K562 (cell line): ENCODE results near the gene CCNQ. TPM values are rescaled to one million over a fixed set of nuclear protein-coding genes. Genes with fewer than 3 reads are reported as not detected.

Experiments used
- ATAC-seq: fragments of 200-7000 bp; cut with Tn5 transposase; 3 replicates; pipeline ENCODE4 v1.9.1; 2020; ENCODE audit warnings: moderate library complexity
- BruUV-seq: library from RNA; stranded (reverse); fragments of 400-500 nt; replicated peaks from 2 replicates; lab custom pipeline; 2021; lab: Mats Ljungman, UMichigan
- CTCF ChIA-PET: fragments of 300-600 bp; formaldehyde crosslinking; extraction: SDS; loops from one replicate; lab custom pipeline; 2021; ENCODE audit warnings: low intra/inter-chr PET ratio; lab: Yijun Ruan, JAX
- POLR2A ChIA-PET: fragments of 300-600, 350-650 bp; sonication (Branson Sonifier 250); formaldehyde crosslinking; extraction: SDS; loops from one replicate; lab custom pipeline; 2021; ENCODE audit warnings: antibody characterized with exemption, inconsistent platforms; lab: Yijun Ruan, JAX
- DNase-seq, 4 experiments: peaks; one replicate each; pipeline versions ENCODE4 v3.0.0 to v3.0.0-alpha.2; 2011 to 2018; ENCODE audit warnings: low spot score in 3 of 4, mixed read lengths in 3 of 4; ENCODE audit errors: extremely low read depth in 1 of 4
- FAIRE-seq: peaks from 2 replicates; lab custom pipeline; 2011; peaks lifted over from hg19 to GRCh38; lab: Jason Lieb, UNC
- H2AFZ ChIP-seq: 2 replicates; pipeline ENCODE4 v1.6.0; 2011; ENCODE audit warnings: low read depth, low read length, control low read depth, inconsistent platforms
- H3K27ac ChIP-seq: fragments of 200-600 bp; 3 replicates; pipeline ENCODE4 v1.8.0; 2011; ENCODE audit warnings: low read depth, mild to moderate bottlenecking, control low read depth, inconsistent platforms, low read length, moderate library complexity, mixed read lengths; ENCODE audit errors: extremely low read depth
- H3K27me3 ChIP-seq, 2 experiments: fragments of 300-600 bp in 1 of 2; 2 replicates in 1 of 2; 3 replicates in 1 of 2; pipeline versions ENCODE4 v1.6.0 to v1.8.0; 2011; ENCODE audit warnings: inconsistent platforms in 2 of 2, low read length in 2 of 2, mild to moderate bottlenecking in 1 of 2, mixed read lengths in 1 of 2, moderate library complexity in 1 of 2; ENCODE audit not compliant: control insufficient read depth in 2 of 2, insufficient read depth in 2 of 2
- H3K36me3 ChIP-seq: fragments of 300-600 bp; 3 replicates; pipeline ENCODE4 v1.8.0; 2011; ENCODE audit warnings: mild to moderate bottlenecking, low read length, inconsistent platforms; ENCODE audit not compliant: control insufficient read depth, insufficient read depth
- H3K4me1 ChIP-seq, 2 experiments: fragments of 200-600 bp in 1 of 2; replicated peaks in 1 of 2; 2 replicates in 1 of 2; 3 replicates in 1 of 2; pipeline versions ENCODE4 v1.5.1 to v1.8.0; 2011; ENCODE audit warnings: inconsistent platforms in 2 of 2, low read length in 2 of 2, mild to moderate bottlenecking in 1 of 2, mixed read lengths in 1 of 2, moderate library complexity in 1 of 2; ENCODE audit not compliant: control insufficient read depth in 2 of 2, insufficient read depth in 2 of 2
- H3K4me2 ChIP-seq: 2 replicates; pipeline ENCODE4 v1.6.1; 2011; ENCODE audit warnings: low read length, control low read depth, inconsistent platforms, mixed read lengths; ENCODE audit not compliant: insufficient read depth
- H3K4me3 ChIP-seq: fragments of 200-600 bp; sonication (generic), shearing (Covaris generic); 2 replicates; pipeline ENCODE4 v1.5.1; 2016; ENCODE audit warnings: control low read depth, inconsistent platforms
- H3K79me2 ChIP-seq: fragments of 200-600 bp; 3 replicates; pipeline ENCODE4 v1.8.0; 2011; ENCODE audit warnings: low read length, inconsistent platforms; ENCODE audit not compliant: control insufficient read depth, insufficient read depth
- H3K9ac ChIP-seq, 2 experiments: 2 replicates each; pipeline versions ENCODE4 v1.6.0 to v1.6.1; 2011; ENCODE audit warnings: low read depth in 2 of 2, low read length in 2 of 2, control low read depth in 1 of 2, inconsistent platforms in 1 of 2, mild to moderate bottlenecking in 1 of 2, mixed read lengths in 1 of 2; ENCODE audit not compliant: insufficient read depth in 1 of 2
- H3K9me1 ChIP-seq: one replicate; pipeline ENCODE4 v1.6.0; 2011; ENCODE audit warnings: inconsistent platforms, mild to moderate bottlenecking, low read length, moderate library complexity; ENCODE audit not compliant: control insufficient read depth, insufficient read depth
- H3K9me3 ChIP-seq: replicated peaks from 2 replicates; pipeline ENCODE4 v1.5.1; 2011; ENCODE audit warnings: low read depth, low read length, inconsistent platforms; ENCODE audit not compliant: control insufficient read depth, insufficient read depth
- H4K20me1 ChIP-seq: replicated peaks from 2 replicates; pipeline ENCODE4 v1.6.1; 2011; ENCODE audit warnings: low read length, inconsistent platforms, mixed read lengths; ENCODE audit not compliant: control insufficient read depth, insufficient read depth
- CCAR2 ChIP-seq: fragments of 200-400 bp; formaldehyde crosslinking; IDR thresholded peaks from 2 replicates; pipeline ENCODE4 v1.6.1; 2017; ENCODE audit warnings: mild to moderate bottlenecking, low read depth, low read length
- ELF2 ChIP-seq: fragments of 250-450 bp; sonication (Bioruptor Pico); IDR thresholded peaks from 2 replicates; pipeline ENCODE4 v1.5.0; 2021; ENCODE audit warnings: mild to moderate bottlenecking
- ELF4 ChIP-seq: fragments of 450-650 bp; formaldehyde crosslinking; IDR thresholded peaks from 2 replicates; pipeline ENCODE4 v1.4.0; 2022; ENCODE audit warnings: missing genetic modification characterization
- RAD21 ChIP-seq, 2 experiments: fragments of 250-450 bp in 1 of 2; fragments of 450-650 bp in 1 of 2; sonication (Bioruptor Pico) in 1 of 2; formaldehyde crosslinking in 1 of 2; IDR thresholded peaks in 1 of 2; conservative IDR thresholded peaks in 1 of 2; 2 replicates each; pipeline versions ENCODE4 v1.4.0 to v1.8.0; 2020 to 2022; ENCODE audit warnings: mild to moderate bottlenecking in 2 of 2, moderate library complexity in 1 of 2
- SMARCE1 ChIP-seq: fragments of 450-650 bp; IDR thresholded peaks from 2 replicates; pipeline ENCODE4 v1.7.1; 2016; ENCODE audit warnings: mild to moderate bottlenecking
- SRSF1 ChIP-seq: fragments of 200-400 bp; formaldehyde crosslinking; IDR thresholded peaks from 2 replicates; pipeline ENCODE4 v1.6.1; 2017; ENCODE audit warnings: mild to moderate bottlenecking, low read depth, low read length, moderate library complexity
- ZNF589 ChIP-seq: fragments of 200-800 bp; sonication (Bioruptor generic); IDR thresholded peaks from 2 replicates; pipeline ENCODE4 v1.6.1; 2016; ENCODE audit warnings: low read depth, missing genetic modification characterization, missing compliant biosample characterization
- WGBS: fragments of 100-300 bp; shearing (Covaris generic); methylation state at CpG from one replicate; pipeline ENCODE4 v1.1.6; 2016; ENCODE audit warnings: low coverage, mixed read lengths; ENCODE audit not compliant: insufficient coverage; ENCODE audit errors: missing lambda C conversion rate; 5-methylcytosine and 5-hydroxymethylcytosine counted together
- in situ Hi-C: fragments of 300-500 bp; cut with MboI; formaldehyde crosslinking; loops from 4 replicates; pipeline ENCODE4 v1.15.0; 2018; ENCODE audit warnings: inconsistent platforms, mixed read lengths
- intact Hi-C: fragments of 100-400 bp; cut with micrococcal nuclease; formaldehyde crosslinking; loops from 2 replicates; pipeline ENCODE4 v1.14.2; 2022
- polyA plus RNA-seq, 8 experiments: library from polyadenylated mRNA; depleted of rRNA in 4 of 8; stranded (reverse) in 5 of 8; unstranded in 3 of 8; fragments of >200 nt; fragmentation: Nextera tagmentation in 2 of 8; fragmentation: Illumina TruSeq in 1 of 8; extraction: Ambion mirVana in 2 of 8; extraction: Trizol in 1 of 8; gene quantifications; 2 replicates each; pipeline versions ENCODE4 v1.2.1 to v1.2.3, GENCODE V29; 2011 to 2014; ENCODE audit warnings: inconsistent platforms in 1 of 8, missing spikeins in 1 of 8
- total RNA-seq, 7 experiments: library from RNA; depleted of rRNA in 6 of 7; stranded (reverse); fragments of >200 nt in 6 of 7; fragmentation: Illumina TruSeq in 2 of 7; extraction: Trizol in 2 of 7; gene quantifications; 2 replicates each; pipeline versions ENCODE4 v1.2.1 to v1.2.3, GENCODE V29; 2011 to 2021; ENCODE audit warnings: low replicate concordance in 1 of 7
- TF ChIP-seq, protein P1 (sequence below): sonication (generic); formaldehyde crosslinking; IDR thresholded peaks from 2 replicates; pipeline ENCODE4 v1.8.0; 2022; ENCODE audit warnings: mild to moderate bottlenecking, missing genetic modification reagents, borderline replicate concordance
- TF ChIP-seq, protein P2 (sequence below): fragments of 250-450 bp; sonication (Bioruptor Pico); IDR thresholded peaks from 2 replicates; pipeline ENCODE4 v1.8.0; 2021; ENCODE audit warnings: moderate library complexity, mild to moderate bottlenecking, inconsistent platforms
- TF ChIP-seq, protein P3 (sequence below): sonication (generic); formaldehyde crosslinking; IDR thresholded peaks from 2 replicates; pipeline ENCODE4 v1.8.0; 2022; ENCODE audit warnings: mild to moderate bottlenecking, low read depth, missing genetic modification reagents
- TF ChIP-seq, protein P4 (sequence below): fragments of 450-650 bp; IDR thresholded peaks from 2 replicates; pipeline ENCODE4 v1.6.1; 2016; ENCODE audit warnings: low read depth, mild to moderate bottlenecking, moderate library complexity
- TF ChIP-seq, protein P5 (sequence below): sonication (generic); formaldehyde crosslinking; IDR thresholded peaks from 2 replicates; pipeline ENCODE4 v1.5.0; 2020; ENCODE audit warnings: missing genetic modification reagents
- TF ChIP-seq, protein P6 (sequence below): fragments of 250-450 bp; sonication (Bioruptor Pico); IDR thresholded peaks from 2 replicates; pipeline ENCODE4 v1.5.0; 2022; ENCODE audit warnings: mild to moderate bottlenecking
- TF ChIP-seq, protein P7 (sequence below): sonication (generic); formaldehyde crosslinking; IDR thresholded peaks from 2 replicates; pipeline ENCODE4 v1.8.1; 2022; ENCODE audit warnings: missing genetic modification reagents

Gene CCNQ
- total and polyA plus RNA-seq, 9 of the 15 experiments (the other 6 are each of a cell fraction or from before 2014, with no cell fraction given) = 0.92 to 53.8 (median 25.3) TPM

DNA sequence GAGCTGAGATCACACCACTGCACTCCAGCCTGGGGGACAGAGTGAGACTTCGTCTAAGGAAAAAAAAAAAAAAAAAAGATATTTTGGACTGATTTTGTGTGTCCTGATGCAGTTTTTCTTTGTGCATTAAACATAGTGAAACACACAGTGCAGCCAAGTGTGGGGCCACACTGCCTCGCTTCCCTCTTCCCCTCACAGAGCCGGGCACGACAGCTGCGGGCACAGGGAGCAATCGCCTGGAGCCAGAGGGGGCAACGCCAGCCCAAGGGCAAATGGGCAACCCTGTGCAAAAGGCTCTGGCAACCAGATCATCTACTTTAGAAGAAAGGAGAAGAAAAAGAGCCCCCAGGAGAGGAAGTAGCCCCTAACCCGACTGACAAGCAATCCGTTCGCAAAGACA is 13.5 kb upstream of the CCNQ start:
- Histone ChIP-seq H3K27me3 (peaks cover 11 to 37% of the 10 kb centered on the region in 2 experiments), H3K9me3 (no peaks in the 10 kb centered on the region), H3K4me3 (no peak overlapping the region), H3K4me2 (no peak overlapping the region), H4K20me1 (no peaks in the 10 kb centered on the region), H3K9ac (no peak overlapping the region), H3K4me1 (peaks cover 0 to 19% of the 10 kb centered on the region in 2 experiments; a peak in 2 of 5 replicates), H3K36me3 (no peaks in the 10 kb centered on the region), H3K79me2 (no peaks in the 10 kb centered on the region), H3K9me1 (no peaks in the 10 kb centered on the region), H2AFZ (no peak overlapping the region), H3K27ac (no peak overlapping the region)
- ATAC-seq (no peak), DNase-seq (no peak), FAIRE-seq (no peak)
- POLR2A ChIA-PET = no interaction called here
- CTCF ChIA-PET = no interaction called here
- WGBS = 23% methylated on average over 9 of the region's 10 CpGs
- in situ Hi-C loops = loop anchor here (5.0 kb wide), 1 partner anchor 55 kb away; no protein-coding TSS in a partner anchor
- BruUV-seq = no TSS peak
- intact Hi-C loops = loop anchor here (5.0 kb wide), 1 partner anchor 35 kb away; the partner anchor contains the start of gene DUSP9
- TF ChIP-seq CCAR2 (no peak), RAD21 (CRISPR knock-in tag; conservative IDR thresholded peaks at IDR 0.05 in 1 of 2, IDR thresholded peaks at IDR 0.05 in 1 of 2) (no peak), ELF2 (no peak), ZNF589 (CRISPR knock-in tag) (no peak), SMARCE1 (no peak), ELF4 (CRISPR knock-in tag) (no peak), SRSF1 (no peak)
- TF ChIP-seq, protein P1, sequence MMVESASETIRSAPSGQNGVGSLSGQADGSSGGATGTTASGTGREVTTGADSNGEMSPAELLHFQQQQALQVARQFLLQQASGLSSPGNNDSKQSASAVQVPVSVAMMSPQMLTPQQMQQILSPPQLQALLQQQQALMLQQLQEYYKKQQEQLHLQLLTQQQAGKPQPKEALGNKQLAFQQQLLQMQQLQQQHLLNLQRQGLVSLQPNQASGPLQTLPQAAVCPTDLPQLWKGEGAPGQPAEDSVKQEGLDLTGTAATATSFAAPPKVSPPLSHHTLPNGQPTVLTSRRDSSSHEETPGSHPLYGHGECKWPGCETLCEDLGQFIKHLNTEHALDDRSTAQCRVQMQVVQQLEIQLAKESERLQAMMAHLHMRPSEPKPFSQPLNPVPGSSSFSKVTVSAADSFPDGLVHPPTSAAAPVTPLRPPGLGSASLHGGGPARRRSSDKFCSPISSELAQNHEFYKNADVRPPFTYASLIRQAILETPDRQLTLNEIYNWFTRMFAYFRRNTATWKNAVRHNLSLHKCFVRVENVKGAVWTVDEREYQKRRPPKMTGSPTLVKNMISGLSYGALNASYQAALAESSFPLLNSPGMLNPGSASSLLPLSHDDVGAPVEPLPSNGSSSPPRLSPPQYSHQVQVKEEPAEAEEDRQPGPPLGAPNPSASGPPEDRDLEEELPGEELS (CRISPR knock-in tag) = no peak
- TF ChIP-seq, protein P2, sequence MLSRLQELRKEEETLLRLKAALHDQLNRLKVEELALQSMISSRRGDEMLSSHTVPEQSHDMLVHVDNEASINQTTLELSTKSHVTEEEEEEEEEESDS (CRISPR knock-in tag) = no peak
- TF ChIP-seq, protein P3, sequence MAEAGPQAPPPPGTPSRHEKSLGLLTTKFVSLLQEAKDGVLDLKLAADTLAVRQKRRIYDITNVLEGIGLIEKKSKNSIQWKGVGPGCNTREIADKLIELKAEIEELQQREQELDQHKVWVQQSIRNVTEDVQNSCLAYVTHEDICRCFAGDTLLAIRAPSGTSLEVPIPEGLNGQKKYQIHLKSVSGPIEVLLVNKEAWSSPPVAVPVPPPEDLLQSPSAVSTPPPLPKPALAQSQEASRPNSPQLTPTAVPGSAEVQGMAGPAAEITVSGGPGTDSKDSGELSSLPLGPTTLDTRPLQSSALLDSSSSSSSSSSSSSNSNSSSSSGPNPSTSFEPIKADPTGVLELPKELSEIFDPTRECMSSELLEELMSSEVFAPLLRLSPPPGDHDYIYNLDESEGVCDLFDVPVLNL (CRISPR knock-in tag) = no peak
- TF ChIP-seq, protein P4, sequence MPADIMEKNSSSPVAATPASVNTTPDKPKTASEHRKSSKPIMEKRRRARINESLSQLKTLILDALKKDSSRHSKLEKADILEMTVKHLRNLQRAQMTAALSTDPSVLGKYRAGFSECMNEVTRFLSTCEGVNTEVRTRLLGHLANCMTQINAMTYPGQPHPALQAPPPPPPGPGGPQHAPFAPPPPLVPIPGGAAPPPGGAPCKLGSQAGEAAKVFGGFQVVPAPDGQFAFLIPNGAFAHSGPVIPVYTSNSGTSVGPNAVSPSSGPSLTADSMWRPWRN = no peak
- TF ChIP-seq, protein P5, sequence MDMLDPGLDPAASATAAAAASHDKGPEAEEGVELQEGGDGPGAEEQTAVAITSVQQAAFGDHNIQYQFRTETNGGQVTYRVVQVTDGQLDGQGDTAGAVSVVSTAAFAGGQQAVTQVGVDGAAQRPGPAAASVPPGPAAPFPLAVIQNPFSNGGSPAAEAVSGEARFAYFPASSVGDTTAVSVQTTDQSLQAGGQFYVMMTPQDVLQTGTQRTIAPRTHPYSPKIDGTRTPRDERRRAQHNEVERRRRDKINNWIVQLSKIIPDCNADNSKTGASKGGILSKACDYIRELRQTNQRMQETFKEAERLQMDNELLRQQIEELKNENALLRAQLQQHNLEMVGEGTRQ (CRISPR knock-in tag) = no peak
- TF ChIP-seq, protein P6, sequence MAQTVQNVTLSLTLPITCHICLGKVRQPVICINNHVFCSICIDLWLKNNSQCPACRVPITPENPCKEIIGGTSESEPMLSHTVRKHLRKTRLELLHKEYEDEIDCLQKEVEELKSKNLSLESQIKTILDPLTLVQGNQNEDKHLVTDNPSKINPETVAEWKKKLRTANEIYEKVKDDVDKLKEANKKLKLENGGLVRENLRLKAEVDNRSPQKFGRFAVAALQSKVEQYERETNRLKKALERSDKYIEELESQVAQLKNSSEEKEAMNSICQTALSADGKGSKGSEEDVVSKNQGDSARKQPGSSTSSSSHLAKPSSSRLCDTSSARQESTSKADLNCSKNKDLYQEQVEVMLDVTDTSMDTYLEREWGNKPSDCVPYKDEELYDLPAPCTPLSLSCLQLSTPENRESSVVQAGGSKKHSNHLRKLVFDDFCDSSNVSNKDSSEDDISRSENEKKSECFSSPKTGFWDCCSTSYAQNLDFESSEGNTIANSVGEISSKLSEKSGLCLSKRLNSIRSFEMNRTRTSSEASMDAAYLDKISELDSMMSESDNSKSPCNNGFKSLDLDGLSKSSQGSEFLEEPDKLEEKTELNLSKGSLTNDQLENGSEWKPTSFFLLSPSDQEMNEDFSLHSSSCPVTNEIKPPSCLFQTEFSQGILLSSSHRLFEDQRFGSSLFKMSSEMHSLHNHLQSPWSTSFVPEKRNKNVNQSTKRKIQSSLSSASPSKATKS = no peak
- TF ChIP-seq, protein P7, sequence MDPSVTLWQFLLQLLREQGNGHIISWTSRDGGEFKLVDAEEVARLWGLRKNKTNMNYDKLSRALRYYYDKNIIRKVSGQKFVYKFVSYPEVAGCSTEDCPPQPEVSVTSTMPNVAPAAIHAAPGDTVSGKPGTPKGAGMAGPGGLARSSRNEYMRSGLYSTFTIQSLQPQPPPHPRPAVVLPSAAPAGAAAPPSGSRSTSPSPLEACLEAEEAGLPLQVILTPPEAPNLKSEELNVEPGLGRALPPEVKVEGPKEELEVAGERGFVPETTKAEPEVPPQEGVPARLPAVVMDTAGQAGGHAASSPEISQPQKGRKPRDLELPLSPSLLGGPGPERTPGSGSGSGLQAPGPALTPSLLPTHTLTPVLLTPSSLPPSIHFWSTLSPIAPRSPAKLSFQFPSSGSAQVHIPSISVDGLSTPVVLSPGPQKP (CRISPR knock-in tag) = no peak
